GM19193 (cell line): ENCODE results near the gene SIGLEC14.
A peak's percentile ranks its signal among the peaks of the same experiment; 100 is the strongest.
"Not testable (repeated sequence)": the region's sequence is repeated elsewhere in the genome, so short reads cannot be mapped to it uniquely, and the experiment has no call there.

Experiments used
- POLR2A ChIP-seq: IDR thresholded peaks from 4 replicates; pipeline ENCODE4 v1.6.1; 2011; ENCODE audit not compliant: insufficient read depth, insufficient read length; ENCODE audit errors: extremely low read depth

SIGLEC14 gene

DNA sequence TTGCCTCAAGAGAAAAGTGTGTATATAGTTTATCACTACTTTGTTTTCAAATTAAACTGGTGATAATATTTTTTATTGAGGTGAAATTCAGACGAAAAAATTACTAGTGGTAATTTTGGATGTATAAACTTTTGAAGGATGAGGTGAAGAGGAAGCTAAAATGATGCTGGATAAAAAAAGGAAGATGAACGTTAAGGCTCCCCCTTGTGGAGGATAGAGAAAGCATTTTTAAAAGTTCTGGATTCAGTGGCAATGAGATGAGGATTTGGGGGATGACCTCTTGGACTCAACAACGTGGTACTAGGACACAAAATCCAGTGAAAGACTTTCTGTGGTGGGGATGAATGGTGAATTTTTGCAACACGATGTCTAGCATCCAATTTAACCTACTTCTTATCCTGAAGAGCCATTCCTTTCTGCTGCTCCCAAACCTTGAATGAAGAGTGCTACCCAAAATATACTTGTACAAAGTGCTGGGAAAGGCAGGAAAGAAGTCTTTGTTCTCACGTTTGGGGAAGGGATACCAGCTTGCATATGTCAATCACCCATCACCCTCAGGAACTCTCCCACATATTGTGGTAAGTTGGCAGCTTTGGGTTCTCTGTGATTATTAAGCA lies 9.2 kb downstream of the SIGLEC14 start:
- no peak for TF ChIP-seq POLR2A

DNA sequence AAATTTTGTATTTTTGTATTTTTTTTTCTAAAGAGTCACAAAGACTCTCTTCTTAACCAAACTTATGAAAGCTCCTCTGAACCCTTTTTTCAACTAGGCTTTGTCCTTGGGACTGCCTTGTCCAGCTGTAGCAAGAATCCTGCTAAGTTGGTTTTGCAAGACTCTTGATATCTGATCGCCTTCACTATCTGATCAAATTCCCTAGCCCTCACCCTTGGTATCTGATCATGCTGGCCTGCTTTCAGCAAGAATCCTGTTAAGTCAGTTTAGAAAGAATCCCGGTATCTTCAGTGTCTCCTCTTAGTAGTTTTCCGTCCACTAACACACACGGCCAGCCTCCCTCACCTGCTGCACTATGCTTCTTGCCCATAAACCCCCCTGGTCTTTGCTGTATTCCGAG lies 14.5 kb downstream of the SIGLEC14 start:
- no peak for TF ChIP-seq POLR2A

DNA sequence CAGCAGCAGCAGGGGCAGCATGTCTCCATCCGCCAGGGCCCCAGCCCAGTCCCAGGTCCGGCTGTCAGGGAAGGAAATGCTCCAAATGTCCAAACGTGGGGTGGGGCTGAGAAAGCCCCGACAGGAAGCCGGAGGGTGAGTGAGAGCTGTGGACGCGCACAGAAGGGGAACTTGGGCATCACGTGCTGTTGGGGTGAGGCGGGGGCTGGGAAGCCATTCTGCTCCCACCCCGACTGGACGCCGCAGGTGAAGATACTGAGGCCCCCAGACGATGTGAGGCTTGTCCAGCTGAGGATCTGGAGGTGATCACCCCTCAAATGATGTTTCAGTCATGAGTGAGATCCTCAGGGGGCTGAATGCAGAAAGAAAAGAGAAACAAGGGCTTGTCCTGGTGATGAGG lies 16.3 kb downstream of the SIGLEC14 start, which contains the start of gene SIGLEC5:
Gene SIGLEC5, minus strand, starts transcription at position 87 of the 400 bp plus-strand sequence. Its CDS starts 66 bp downstream, at position 21.
- TF ChIP-seq POLR2A: not testable (repeated sequence)

DNA sequence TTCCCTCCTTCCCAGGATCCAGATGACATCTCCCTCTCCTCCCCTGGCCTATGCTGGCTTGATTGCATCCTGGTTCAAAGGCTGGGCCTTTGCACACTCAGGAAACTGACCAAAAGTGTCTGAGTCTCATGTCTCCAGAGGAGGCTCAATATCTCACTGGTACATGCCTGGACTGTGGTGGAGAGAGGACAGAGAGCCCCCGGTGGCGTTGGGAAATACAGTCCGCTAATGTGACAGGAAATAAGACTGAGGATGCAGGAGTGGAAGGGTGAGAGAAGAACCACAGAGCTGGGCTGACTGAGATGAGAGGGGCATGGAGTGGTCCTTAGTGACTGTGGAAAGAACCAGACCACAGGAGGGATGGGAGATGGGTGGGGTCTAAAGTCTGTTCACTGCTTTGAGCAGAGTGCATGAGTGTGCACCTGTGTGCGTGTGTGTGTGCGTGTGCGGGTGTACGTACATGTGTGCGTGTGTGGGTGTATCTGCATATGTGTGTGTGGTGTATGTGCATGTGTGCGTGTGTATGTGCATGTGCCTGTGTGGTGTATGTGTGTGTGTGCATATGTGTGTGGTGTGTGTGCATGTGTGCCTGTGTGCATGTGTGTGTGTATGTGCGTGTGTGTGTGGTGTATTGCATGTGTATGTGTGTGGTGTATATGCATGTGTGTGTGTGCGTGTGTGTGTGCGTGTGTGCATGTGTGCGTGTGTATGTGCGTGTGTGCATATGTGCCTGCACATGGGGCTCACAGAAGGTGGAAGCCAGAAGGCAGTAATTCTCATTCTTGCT lies 18.3 kb downstream of the SIGLEC14 start:
- TF ChIP-seq POLR2A: no peak

DNA sequence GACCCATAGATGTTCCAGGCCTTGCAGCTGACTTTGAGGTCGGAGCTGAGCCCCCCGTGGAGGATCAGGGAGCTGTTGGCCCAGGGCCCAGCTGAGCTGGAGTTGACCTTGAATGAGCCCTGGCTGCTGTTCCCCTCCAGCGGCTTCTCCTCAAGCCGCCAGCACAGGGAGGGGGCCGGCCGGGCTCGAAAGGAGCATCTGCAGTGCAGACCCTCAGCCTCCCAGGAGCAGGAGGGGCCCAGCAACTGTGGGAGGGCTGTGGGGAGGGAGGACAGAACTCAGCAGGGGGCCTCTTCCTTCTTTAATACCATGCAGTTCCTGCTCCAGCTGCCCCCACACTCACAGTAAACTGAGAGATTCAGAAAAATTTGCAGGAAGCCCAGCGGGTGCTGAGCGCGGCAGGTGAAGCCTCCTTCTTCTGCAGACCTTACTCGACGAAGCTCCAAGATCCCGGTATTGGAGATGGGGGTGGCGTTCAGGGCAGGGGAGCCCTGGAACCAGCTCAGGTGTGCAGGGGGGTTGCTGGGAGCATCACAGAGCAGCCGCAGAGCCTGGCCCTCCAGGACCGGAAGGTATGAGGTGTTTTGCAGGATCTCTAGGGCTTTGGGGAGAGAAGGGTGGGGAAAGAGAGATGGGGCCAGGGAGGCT lies 19.0 kb downstream of the SIGLEC14 start:
- no peak for TF ChIP-seq POLR2A

DNA sequence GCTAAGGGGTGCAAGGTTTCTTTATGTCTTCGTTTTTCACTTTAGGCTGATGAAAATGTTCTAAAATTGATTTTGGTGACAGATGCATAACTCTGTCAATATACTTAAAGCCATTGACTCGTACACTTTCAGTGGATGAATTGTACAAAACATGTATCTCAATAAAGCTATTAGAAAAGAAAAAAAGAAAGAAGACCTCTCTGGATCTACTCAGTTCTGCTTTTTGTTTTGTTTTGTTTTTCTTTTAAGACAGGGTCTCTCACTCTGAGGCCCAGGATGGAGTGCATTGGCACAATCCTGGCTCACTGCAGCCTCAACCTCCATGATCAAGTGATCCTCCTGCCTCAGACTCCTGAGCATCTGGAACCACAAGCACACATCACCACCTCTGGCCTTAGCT lies 19.9 kb downstream of the SIGLEC14 start:
- TF ChIP-seq POLR2A: no peak

DNA sequence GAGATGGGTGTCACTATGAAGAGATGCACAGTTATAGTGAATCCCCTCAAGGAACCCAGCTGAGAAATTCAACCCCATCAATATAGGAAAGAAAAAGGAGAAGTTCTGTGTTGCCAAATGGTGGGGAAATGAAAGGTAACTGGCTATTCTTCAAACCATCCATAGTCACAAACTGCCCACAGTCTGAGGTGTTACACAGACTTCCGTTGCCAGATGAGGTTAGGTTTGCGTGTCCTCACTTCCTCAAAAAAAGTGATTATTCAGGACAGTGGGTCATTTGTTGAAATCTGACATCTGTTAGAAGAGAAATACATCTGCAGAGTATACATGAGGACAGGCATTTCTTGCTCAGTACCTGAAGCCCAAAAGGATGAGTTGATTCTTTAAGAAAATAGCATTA lies 25.4 kb downstream of the SIGLEC14 start:
- TF ChIP-seq POLR2A: no peak

DNA sequence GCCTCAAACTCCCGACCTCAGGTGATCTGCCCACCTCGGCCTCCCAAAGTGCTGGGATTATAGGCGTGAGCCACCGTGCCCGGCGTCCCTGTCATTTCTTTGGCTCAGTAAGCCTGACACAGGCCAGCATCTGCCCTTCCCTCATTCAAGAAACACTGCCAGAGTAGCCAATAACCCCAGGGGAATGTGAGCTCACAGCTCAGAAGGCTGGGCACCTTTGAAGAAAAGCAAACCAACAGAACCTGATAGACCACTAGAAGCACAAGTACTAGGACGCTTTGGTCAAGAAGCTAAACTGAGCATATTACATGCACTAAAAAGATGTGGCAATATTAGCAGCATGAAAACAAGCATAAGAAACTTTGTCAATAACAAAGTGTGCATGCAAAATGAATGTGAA lies 30.6 kb downstream of the SIGLEC14 start:
- no peak for TF ChIP-seq POLR2A

DNA sequence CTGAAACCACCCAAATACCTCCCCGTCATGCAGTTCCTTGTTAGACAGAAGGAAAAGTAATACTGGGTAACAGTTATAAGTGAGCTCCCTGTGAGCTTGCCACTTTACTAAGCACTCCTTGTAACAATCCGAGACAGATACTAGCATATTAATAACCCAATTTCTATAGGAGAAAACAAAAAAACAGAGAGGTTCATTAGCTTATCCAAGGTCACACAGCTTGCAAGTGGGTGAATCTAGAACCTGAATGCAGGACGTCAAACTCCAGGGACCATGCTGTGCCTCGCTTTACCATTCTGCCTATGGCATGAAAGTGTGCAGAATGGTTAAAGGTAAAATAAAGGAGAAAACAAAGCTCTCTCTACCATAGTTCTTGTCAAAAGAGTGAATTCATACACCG lies 31.8 kb downstream of the SIGLEC14 start:
- TF ChIP-seq POLR2A: no peak

DNA sequence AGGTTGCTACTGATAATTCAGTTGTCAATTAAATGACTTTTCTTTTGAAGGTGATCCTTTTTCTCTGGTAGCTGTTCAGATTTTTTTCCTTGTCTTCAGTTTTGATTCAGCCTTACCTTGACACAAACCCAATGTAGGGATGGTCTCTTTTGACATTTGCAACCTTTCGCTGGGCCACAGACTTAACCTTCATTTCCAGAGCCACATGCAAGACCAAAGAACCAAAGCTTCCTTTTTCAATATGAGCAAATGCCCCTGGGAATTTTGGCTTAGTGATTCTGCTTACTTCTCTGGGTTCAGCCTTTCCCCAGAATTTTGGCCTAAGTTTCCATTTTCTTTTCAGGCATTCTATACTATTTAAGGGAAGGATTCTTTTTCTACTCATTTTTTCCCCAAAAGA lies 36.0 kb downstream of the SIGLEC14 start:
- no peak for TF ChIP-seq POLR2A

DNA sequence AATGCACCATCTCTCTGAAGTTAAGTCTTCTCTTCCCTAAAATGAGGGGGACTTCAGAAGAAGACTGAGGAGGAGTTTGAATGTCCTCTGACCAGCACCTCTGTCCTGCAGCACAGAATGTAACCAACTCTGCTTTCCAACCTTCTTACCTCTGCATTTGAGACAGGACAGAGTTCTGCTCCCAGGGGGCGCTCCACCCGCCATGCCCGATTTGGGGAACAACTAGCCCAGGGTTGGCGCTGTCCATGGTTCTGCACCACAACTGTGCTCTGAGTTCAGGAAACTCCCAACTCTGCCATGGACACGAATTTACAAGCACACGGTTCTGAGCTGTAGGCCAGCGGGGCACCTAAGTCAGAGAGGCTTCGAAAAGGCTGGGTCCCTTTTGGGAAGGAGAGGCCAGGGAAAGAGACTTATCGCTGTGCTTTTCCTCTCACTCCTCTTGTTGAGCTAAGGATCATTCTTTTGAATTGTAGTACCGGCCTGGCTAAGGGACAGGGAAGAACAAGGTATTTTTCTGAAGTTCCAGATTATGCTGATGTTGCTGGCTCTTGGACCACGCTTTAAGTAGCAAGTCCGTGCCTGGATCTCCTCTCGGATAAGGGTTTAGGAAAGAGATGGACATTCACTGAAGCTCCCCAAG lies 38.6 kb downstream of the SIGLEC14 start:
- no peak for TF ChIP-seq POLR2A

DNA sequence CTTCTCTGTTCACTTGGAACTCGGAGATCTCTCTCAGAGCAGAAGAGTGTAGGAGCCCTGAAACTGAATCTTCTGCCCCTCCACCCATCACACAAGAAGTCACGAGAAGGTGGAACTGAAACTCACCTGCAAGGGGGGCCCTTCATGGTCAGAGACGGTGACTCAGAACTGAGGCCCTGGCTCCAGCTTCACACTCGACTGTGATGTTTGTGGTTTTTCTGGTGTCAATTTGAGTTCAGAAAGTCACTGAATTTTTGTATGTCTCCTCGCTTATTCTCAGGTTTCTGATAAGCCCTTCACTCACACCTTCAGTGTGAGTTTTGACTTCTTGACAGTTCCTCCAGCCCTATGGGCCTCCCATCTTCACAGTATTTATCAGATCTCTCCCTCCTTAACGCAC lies 39.5 kb downstream of the SIGLEC14 start:
- no peak for TF ChIP-seq POLR2A

DNA sequence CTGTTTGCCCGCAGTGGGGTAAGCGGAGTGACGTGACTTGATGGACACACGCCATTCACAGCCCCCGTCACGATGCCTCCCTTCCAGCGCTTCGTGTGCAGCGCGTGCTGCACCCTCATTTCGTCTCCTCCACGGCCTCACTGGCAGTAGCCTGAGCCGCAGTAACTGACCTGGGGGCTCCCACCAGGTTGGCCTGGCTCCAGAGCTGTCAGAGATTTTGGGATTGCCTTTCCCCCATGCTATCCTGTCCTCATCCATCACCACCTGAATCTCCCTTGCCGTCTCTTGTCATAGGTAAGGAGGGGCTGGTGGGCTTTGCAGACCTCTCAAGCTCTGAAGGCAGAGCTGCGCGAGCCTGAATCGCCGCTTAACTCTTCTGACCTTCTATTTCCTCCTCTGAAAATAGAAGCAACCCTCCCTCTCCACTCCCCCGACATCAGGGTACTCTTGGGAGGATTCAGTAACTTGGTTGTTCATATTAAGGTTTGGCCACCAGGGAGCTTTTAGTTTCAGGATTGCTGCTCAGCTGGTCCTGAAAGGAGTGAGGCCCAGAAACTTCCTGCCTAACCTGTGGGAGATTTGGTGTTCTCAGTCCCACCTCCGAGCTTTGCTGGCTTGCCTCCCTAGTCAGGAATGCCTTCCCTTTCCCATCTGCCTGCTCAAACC lies 44.3 kb downstream of the SIGLEC14 start:
- no peak for TF ChIP-seq POLR2A

DNA sequence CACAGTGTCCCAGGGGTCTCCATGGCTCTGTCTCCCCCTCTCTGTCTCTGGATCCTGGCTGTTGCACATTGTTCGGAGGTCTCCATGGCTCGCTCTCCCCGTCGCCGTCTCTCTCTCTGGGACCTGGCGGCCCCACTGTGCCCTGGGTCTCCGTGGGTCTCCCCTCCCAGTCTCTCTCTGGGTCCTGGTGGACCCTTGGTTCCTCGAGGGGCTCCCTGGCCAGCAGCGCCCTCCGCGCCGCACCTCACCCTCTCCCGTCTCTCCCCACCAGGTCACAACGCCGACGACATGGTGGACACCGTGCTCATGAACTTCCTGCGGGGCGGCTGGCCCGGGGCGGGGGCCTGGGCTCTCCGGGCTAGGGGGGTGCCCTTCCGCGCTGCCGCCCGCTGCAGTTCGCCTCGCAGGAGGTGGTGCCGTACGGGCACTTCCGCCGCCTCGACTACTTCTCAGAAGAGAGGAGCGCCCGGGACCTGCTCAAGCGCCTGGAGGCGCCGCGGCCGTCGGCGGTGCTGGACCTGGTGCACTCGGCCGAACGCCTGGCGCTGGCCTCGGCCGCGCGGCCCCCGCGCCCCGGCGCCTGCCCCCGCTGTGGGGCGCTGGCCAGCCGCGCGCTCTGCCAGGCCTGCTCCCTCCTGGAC lies 45.6 kb downstream of the SIGLEC14 start:
- TF ChIP-seq POLR2A: peak; percentile 25

DNA sequence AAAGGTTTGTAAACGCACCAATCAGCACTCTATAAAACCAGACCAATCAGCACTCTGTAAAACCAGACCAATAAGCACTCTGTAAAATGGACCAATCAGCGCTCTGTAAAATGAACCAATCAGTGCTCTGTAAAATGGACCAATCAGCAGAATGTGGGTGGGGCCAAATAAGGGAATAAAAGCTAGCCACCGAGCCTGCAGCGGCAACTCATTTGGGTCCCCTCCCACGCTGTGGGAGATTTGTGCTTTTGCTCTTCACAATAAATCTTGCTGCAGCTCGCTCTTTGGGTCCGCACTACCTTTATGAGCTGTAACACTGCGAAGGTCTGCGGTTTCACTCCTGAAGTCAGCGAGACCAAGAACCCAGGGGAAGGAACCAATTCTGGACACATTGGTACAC lies 47.5 kb downstream of the SIGLEC14 start:
- TF ChIP-seq POLR2A: peak; percentile 79
